Stimulated activated CD8-positive, alpha-beta memory T cell treated with anti-CD3 and anti-CD28 coated beads, Interleukin-15, amount 100 ng/mL, for 1 hour (primary cell): ENCODE measurements around the gene RBBP7.
"Not testable (repeated sequence)": the region's sequence is repeated elsewhere in the genome, so short reads cannot be mapped to it uniquely, and the experiment has no call there.

Experiments used
- DNase-seq: peaks from one replicate; pipeline ENCODE4 v3.0.0-alpha.2; 2020; ENCODE audit warnings: low read depth

The RBBP7 gene

DNA sequence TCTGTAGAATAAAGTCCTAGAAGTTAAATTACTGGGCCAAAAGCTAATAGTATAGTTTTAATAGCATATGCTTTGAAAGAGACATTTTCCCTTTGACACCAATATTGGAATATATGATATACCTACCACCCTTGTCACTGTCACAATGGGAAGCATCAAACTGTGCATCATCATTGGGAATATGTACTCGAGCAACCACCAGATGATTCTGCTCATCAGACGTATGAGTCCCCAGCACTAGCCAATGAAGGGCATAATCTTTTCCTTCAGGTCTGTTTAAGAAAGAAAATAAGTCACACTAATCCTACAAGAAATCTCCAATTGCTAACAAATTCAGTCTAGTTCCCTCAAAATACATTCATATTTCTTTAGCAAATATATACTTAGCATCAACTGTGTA, 7.3 kb downstream of the RBBP7 start:
- DNase-seq: no peak

DNA sequence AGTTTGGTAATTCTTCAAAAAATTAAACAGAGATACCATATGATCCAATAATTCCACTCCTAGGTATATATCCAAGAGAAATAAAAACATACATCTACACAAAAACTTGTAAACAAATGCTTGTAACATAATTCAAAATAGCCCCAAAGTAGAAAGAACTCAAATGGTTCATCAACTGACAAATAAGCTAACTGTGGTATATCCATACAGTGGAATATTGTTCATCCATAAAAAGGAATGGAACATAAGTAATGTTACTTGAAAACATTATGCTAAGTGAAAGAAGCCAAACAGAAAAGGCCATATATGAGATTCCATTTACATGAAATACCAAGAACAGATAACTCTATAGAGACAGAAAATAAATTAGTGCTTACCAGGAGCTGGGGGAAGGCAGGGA, 13.4 kb downstream of the RBBP7 start:
- DNase-seq: no peak

DNA sequence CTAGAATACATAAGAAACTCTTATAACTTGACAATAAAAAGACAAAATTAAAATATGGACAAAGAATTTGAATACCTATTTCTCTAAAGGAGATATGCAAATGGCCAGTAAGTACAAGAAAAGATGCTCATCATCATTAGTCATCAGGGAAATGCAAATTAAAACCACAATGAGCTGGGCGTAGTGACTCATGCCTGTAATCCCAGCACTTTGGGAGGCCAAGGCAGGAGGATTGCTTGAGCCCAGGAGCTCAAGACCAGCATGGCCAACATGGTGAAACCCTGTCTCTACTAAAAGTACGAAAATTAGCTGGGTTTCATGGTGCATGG, 14.1 kb downstream of the RBBP7 start:
- not testable (repeated sequence) for DNase-seq

DNA sequence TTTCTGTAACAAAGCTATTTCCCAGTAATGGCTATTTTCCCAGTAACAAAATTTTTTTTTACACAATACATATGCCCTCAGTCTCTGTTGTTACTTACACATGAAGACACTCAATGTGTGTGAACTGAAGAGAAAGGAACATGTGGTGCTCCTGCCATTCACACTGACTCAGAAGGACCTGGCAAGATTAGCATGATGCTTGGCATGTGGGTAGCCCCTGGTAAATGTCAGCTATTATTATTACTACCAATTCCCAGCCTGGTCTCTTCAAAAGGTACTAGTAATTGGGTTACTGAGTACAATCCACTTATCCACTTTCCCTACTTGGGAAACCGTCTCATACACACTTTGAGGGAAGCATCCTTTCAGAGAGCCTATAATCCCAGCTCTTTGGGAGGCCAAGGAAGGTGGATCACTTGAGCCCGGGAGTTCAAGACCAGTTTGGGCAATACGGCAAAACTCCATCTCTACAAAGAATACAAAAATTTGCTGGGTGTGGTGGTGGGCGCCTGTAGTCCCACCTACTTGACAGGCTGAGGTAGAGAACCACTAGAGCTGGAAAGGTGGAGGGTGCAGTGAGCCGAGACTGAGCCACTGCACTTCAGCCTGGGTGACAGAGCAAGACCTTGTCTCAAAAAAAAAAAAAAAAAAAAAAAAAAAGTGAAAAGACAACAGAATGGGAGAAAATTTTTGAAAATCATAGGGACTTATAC, 14.6 kb downstream of the RBBP7 start:
- no peak for DNase-seq

DNA sequence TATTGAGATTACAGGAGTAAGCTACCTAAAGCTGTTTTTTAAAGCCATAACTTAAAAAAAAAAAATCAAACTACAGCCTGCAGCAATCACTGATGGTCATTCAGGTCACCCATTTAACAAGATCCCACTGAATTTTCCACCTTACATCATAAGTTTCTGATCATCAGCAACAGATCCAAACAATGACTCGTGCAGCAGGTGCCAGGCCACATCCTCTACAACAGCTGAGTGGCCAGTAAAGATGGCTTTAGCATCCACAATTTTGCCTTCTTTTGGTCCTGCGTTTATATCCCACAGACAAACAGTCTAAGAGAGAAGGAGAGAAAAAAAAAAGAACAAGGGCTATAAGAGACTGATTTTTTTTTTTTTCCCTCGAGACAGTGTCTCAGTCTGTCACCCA, 16.6 kb downstream of the RBBP7 start:
- DNase-seq: no peak

DNA sequence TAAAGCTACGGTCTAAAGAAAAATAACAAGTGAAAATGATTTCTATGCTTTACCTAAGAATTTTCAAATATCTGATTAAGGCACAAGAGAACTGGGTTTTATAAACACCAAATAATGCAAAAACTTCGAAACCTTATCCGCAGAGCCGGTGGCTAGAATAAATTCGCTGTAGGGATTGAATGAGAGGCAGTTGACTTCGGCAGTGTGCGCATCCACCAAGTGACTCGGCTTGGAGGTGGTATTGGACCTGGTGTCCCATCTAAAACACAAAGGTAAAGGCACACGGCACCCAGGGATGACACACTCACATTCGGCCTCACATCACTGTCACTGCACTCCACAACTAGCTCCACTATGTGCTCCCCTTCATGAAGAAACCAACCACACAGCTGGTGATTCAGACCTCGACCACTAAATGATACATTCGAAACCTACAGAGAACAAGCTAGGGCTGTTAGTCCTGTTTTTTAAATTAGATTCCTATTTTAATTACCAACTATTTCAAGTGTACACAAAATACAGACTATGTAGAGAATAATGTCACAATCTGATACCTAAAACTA, 17.5 kb downstream of the RBBP7 start:
- DNase-seq: no peak

DNA sequence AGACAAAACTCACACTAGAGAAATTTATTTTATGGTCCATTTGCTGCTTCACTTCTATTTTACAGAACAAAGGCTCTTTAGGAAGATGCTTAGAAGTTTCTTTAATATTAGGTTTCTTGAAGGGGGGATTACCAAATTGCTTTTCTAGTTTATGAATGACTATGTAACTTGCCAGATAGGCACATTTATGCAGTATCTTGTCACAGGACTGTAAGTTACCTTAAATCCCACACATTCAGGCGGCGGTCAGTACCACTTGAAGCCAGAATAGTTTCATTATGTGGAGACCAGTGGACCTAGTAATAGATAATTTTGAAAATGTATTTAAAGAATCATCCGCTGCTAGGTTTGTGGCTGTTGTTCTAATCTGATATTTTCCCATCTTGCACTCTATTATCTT, 18.3 kb downstream of the RBBP7 start:
- no peak for DNase-seq

DNA sequence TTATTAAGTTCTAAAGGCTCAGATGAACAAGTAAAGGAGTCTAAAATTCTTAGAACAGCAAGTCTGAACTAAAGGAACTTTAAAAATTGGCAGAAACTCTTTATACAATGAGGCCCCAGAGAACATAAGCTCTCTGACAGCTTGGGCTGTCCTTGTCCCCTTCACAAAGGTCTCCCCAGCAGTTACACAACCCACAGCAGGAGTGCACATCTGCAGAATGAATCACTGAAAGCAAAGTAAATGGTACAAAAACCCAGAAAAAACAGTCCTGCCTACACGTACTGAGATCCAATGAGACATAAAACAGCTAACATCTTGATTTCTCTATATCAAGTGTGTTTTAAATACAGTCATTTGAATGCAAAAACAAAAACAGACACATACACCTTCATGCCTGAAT, 18.7 kb downstream of the RBBP7 start:
- DNase-seq: no peak

DNA sequence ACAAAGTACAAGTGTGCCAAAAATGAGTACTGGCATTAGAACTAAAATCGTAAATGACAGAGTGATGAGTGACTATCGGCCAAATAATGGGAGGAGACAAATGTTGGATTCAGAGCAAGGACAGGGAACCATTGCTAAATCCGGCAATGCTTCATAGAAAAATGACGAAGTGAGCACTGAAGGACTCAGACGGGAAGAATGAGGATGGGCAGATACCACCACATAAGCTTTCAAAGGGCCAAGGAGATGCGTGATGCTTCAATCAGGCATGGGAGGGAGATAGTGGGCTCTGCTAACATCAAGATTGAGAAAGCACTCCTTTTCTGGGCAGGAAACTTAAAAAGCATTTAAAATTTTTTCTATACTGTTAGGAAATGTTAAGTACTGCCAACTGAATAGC, 21.6 kb downstream of the RBBP7 start:
- DNase-seq: no peak

DNA sequence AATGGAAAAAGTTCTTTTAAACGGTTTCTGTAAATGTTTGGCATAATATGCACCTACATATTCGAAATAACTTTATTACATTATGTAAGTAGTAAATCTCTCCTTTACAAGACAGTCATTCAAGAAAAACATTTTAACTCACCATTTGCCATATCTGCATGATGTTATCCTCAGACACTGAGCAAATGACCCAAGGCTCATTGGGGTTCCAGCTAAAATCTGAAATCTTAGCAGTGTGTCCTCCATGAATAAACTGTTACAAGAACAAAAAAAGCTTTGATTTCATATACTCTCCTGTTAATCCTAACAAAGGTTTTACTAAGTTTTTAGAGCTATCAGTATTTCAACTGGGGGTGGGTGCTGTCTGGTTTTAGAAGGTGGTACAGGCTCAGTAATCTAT, 24.5 kb downstream of the RBBP7 start:
- no peak for DNase-seq

DNA sequence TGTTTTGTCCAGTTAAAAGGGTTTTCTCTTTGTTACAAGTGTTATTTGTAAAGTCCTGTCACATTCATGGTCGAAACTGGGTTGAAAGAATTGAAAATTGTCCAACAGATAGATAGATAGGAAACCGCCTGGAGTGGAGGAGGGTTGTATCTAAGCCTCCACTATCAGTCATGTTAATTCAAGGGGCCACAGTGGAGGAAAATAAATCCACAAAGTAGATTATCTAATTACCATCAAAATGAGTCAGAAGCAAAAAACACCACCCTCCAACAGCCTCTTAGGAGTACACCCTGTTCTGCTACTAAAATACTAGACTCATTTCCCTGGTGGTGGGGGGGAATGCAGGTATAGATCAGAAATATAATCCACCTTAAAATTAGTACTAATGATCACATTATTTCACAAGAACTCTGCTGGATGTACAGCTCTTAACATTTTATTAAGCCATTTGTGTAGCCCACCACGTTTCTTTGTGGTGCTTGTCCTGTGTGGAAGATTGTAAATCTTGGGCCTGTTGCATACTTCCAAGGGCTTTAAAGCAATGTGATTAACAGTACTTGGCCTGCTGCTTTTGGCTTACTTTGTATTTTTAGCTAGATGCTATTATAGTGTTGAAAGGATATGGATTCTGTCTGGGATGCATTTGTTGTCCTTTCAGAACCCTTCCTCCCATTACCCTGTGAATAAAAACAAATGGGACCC, 26.8 kb downstream of the RBBP7 start:
- DNase-seq: no peak

DNA sequence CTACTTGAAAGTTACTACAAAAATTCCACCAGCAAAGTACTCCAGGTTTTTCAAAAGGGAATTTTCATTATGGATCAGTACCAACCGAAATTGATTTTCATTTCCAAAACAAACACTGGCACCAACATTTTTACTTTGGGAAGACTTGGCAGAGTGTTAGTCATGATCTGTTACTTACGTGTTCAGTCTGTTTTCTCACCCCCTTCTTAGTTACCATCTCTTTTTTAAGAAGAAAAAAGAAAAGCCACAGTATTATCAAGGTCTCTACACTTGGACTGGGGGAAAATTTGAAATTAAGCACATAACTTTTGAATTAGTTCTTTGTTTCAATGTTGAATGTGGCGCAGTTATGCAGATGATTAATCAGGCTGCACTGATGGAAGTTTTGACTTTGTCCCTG, 27.5 kb downstream of the RBBP7 start:
- no peak for DNase-seq

DNA sequence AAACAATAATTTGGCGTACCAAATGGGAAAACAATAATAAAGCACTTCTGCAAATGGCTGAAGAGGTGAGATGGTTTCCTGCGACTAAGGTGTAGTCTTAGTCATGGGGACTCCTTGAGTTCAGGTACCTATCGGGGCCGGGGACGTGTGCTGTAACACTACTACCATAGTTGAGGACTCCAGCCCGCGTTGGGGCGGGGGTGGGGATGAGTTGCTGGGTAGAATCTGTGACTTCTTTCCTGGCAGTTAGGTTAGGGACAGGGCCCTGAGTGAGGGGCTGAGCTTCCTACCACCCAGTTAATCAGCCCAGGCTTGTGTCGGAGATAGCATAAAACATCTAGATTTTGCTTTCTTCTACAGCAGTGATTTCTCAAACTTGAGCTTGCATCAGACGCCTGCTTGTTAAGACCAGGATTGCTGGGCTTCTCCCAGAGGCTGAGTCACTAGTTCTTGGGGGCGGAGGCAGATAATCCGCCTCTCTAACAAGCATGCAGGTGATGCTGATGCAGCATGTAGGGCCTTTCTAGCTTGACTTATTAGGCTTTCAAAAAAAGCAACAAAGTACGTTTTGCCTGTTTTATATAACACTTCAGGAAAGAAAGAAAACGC, 30.2 kb downstream of the RBBP7 start:
- DNase-seq: no peak

DNA sequence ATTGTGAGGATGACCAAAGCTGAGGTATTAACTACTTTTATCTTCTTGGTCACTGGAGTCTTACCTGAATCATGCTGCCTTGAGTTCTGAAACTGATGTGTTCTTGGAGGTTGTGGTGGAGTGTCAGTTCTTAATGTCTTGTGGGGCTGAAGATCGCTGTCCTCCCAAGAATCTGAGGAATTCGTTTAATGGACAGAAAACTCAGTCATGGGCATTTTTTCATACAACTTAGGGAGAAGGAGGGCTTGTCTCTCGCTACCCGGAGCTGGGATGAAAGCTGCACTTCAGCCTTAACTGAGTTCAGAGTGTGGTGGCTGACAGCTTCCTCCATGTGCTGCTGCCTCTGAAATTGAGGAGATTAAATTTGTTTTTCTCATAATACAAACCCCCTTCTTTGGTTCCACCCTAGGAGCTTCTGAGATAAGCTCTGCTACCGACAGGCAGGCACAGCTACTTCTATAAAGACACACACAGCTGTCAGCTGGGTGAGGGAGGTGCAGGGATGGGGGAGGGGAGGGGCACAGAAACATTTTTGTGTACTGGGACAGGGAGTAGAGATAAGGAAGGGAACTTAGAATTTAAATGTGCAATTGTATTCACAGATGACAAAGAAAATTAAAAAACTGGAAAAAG, 30.8 kb downstream of the RBBP7 start:
- no peak for DNase-seq

DNA sequence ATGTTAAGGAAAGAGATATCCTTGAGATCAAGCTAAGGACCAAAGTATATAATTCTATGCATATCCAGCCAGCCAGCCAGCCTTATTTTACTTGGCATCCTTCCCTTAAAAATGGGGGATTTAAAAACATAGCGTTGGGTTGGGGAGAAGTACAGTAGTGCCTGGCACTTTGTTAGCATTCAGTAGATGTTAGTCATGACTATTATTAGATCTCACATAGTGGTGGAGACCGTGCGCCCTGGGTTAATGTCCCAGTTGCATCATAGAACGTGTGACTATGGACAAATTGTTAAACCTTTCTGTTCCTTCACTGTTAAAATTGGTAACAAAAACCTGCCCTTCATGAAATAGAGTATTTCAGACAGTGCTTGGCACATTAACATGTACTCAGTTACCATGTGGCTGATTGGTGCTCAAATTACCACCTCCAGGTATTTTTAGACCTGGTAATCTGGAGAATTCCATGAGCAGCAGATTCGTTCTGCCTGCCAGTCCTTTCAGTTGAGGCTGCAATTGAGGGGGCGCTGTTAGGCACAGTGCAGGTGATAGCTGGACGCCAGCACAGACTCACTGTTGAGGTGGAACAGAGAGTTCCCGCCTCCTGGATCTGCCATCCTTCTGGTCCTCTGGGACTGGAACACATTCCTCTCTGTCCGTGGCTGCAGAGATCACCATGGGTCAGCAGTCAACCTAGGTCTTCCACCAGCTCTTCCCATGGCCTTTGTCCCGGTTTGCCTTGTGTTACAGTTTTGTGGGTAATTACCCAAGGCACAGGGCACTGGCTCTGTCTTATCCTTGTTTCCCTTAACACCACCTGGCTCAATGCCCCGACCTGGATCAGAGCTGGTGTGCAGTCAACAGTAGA, 31.7 kb downstream of the RBBP7 start:
- DNase-seq: no peak

DNA sequence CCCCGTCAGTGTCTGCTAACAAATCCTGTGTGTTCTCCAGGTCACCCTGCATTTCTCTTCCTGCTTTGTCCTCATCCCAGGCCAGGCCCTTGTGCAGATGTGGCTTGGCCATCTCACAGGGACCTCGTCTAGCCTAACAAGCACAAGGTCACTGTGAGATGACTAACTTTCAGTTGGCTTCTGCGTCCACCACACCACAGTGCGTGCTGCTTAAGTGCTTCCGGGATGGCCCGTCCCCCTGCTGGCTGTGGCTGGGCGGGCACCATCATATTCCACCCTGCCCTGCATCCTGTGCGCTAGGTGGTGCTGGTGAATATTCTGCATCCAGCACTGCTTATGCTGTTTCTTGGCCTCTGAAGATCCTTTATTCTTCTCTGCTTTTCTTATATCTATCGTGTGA, 33.8 kb downstream of the RBBP7 start:
- DNase-seq: no peak

DNA sequence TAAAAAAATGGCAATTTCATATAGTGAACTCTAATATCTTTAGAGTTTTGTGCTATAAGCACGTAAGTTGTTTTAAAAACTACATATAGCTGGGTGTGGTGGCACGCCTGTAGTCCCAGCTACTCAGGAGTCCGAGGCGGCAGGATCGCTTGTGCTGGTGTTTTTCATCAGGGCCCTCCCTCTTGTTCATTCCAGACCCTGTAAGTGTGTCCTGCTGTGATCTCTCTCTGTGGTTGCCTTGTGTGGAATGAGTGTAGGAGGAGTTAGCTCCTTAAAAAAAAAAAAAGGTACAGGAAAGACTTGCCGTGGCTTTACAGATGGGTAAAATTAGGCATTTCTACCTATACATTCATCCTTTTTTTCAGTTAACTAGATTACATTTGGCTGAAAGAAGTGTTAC, 35.4 kb downstream of the RBBP7 start:
- no peak for DNase-seq

DNA sequence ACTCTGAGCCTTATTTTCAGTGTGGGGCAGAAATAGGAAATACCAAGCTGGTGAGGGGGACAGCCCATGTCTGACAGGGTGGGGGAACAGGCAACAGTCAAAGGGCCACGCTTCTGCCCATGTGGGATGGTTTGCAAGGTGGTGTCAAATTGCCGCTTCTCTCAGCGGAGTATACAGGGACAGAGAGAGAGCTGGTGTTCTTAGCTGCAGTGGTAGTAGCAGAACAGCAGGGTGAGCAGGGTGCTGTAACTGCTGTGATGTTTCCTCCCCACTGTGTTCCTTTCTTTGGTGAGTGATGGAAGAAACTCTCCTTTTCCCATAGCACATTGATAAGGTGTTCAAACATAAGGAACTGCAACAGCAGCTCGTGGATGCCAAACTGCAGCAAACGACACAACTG, 37.9 kb downstream of the RBBP7 start:
- DNase-seq: no peak

DNA sequence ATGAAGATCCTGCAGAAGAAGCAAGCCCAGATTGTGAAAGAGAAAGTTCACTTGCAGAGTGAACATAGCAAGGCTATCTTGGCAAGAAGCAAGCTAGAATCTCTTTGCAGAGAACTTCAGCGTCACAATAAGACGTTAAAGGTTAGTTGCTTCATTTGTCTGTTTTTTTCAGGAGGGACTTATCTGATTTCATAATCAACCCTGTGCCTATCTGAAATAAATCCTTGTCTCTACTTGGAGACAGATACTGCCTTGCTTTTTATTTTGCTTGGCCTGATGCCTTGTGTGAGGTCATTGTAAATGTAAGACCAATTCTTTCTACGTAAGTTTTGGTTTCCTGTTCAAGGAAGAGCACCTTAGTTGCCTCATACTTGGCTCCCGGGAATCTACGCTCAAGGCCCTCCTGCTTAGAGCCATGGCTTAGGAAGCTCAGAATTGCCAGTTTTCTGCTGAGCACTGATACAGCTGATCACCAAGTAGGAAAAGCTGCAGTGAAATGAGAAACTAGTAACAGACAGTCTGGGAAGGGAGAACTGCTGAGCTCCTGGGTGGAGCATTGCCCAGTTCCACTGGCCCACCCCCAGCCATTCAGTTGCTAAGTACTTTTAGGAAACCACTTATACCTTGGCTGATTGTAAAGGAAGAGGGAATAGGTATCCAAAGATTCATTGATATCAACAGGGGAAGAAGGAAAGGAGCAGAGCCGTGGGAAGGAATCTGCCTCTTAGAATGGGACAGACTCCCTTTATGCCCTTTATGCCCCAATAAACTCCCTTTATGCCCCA, 41.8 kb downstream of the RBBP7 start:
- DNase-seq: no peak

DNA sequence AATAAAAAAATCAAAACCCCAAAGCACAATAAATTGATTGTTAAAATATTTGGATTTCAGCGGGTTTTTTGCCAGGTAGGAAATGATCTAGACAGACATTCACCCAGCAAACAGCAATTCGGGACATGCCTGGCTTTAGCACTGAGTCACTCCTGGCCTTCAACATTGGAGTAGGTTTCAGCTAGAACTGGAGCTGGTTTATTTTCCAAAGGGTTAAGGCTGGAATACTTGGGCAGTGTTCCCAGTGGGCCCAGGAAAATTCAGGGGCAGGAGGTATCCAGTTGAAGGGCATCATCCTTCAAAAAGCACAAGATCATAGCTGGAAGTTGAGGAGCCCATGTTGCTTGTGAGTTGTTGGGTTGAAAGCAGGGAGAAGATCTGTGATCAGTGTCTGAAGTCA, 42.9 kb downstream of the RBBP7 start:
- no peak for DNase-seq

DNA sequence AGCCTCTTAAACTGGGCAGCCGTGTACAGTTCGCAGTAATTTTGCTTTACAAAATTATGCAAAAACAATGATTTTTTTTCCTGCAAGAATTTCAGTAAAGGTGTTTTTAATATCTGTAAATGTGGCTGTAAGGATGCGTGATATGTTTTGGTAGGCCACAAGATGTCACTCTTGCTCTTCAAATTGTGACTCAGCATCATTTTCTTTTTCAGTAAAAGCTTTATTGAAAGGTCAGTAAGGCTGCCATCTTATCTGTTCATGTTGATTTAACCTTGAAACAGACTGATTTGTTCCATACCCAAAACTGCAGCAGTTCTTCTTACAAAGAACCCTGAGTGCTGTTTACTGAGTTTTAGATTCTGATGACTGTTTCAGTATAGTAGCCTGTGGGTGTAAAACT, 44.0 kb downstream of the RBBP7 start:
- DNase-seq: no peak
